Liver (tissue), 3 donors: ENCODE data around the gene OR51B6.
"Not testable (repeated sequence)": the region's sequence is repeated elsewhere in the genome, so short reads cannot be mapped to it uniquely, and the experiment has no call there.

Experiments used
- HNF4G ChIP-seq: IDR thresholded peaks from 2 replicates; pipeline ENCODE4 v1.6.1; 2016; ENCODE audit warnings: antibody characterized with exemption
- RAD21 ChIP-seq, 2 donors: IDR thresholded peaks; 2 replicates each; pipeline ENCODE4 v1.6.1; 2016; ENCODE audit warnings: antibody characterized with exemption in 2 of 2, mild to moderate bottlenecking in 2 of 2
- RXRA ChIP-seq, 2 donors: IDR thresholded peaks; 2 replicates each; pipeline ENCODE4 v1.6.1; 2017 to 2018; ENCODE audit warnings: antibody characterized with exemption in 2 of 2, mild to moderate bottlenecking in 1 of 2
- SP1 ChIP-seq: IDR thresholded peaks from 2 replicates; pipeline ENCODE4 v1.6.1; 2018; ENCODE audit warnings: antibody characterized with exemption, mild to moderate bottlenecking
- TAF1 ChIP-seq: conservative IDR thresholded peaks from 2 replicates; pipeline ENCODE4 v1.6.1; 2016; ENCODE audit warnings: antibody characterized with exemption, mild to moderate bottlenecking
- TF ChIP-seq, protein P1 (sequence below): fragments of 150-350 bp; IDR thresholded peaks from 2 replicates; pipeline ENCODE4 v1.5.1; 2017; ENCODE audit warnings: improper control_type of control experiment, low read depth, low read length; ENCODE audit not compliant: missing input control
- TF ChIP-seq, protein P2 (sequence below): IDR thresholded peaks from 2 replicates; pipeline ENCODE4 v1.6.1; 2016; ENCODE audit warnings: antibody characterized with exemption
- TF ChIP-seq, protein P3 (sequence below): IDR thresholded peaks from 2 replicates; pipeline ENCODE4 v1.6.1; 2016; ENCODE audit warnings: antibody characterized with exemption, mild to moderate bottlenecking
- donor health status: healthy.
- donor health status: healthy.

DNA sequence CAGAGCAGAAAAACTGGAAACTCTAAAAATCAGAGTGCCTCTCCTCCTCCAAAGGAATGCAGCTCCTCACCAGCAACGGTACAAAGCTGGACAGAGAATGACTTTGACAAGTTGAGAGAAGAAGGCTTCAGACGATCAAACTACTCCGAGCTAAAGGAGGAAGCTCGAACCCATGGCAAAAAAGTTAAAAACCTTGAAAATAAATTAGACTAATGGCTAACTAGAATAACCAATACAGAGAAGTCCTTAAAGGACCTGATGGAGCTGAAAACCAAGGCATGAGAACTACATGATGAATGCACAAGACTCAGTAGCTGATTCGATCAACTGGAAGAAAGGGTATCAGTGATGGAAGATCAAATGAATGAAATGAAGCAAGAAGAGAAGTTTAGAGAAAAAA lies 4.7 kb downstream of the OR51B6 start:
- not testable (repeated sequence) for TF ChIP-seq RXRA (IDR thresholded peaks at IDR 0.05); TAF1; RAD21 (IDR thresholded peaks at IDR 0.05); SP1; HNF4G
- TF ChIP-seq, protein P1, sequence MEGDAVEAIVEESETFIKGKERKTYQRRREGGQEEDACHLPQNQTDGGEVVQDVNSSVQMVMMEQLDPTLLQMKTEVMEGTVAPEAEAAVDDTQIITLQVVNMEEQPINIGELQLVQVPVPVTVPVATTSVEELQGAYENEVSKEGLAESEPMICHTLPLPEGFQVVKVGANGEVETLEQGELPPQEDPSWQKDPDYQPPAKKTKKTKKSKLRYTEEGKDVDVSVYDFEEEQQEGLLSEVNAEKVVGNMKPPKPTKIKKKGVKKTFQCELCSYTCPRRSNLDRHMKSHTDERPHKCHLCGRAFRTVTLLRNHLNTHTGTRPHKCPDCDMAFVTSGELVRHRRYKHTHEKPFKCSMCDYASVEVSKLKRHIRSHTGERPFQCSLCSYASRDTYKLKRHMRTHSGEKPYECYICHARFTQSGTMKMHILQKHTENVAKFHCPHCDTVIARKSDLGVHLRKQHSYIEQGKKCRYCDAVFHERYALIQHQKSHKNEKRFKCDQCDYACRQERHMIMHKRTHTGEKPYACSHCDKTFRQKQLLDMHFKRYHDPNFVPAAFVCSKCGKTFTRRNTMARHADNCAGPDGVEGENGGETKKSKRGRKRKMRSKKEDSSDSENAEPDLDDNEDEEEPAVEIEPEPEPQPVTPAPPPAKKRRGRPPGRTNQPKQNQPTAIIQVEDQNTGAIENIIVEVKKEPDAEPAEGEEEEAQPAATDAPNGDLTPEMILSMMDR = not testable (repeated sequence)
- TF ChIP-seq, protein P2, sequence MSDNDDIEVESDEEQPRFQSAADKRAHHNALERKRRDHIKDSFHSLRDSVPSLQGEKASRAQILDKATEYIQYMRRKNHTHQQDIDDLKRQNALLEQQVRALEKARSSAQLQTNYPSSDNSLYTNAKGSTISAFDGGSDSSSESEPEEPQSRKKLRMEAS = not testable (repeated sequence)
- TF ChIP-seq, protein P3, sequence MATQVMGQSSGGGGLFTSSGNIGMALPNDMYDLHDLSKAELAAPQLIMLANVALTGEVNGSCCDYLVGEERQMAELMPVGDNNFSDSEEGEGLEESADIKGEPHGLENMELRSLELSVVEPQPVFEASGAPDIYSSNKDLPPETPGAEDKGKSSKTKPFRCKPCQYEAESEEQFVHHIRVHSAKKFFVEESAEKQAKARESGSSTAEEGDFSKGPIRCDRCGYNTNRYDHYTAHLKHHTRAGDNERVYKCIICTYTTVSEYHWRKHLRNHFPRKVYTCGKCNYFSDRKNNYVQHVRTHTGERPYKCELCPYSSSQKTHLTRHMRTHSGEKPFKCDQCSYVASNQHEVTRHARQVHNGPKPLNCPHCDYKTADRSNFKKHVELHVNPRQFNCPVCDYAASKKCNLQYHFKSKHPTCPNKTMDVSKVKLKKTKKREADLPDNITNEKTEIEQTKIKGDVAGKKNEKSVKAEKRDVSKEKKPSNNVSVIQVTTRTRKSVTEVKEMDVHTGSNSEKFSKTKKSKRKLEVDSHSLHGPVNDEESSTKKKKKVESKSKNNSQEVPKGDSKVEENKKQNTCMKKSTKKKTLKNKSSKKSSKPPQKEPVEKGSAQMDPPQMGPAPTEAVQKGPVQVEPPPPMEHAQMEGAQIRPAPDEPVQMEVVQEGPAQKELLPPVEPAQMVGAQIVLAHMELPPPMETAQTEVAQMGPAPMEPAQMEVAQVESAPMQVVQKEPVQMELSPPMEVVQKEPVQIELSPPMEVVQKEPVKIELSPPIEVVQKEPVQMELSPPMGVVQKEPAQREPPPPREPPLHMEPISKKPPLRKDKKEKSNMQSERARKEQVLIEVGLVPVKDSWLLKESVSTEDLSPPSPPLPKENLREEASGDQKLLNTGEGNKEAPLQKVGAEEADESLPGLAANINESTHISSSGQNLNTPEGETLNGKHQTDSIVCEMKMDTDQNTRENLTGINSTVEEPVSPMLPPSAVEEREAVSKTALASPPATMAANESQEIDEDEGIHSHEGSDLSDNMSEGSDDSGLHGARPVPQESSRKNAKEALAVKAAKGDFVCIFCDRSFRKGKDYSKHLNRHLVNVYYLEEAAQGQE = not testable (repeated sequence)
